LHCN-M2 (cell line): ENCODE measurements around the gene ZCCHC24. TPM values are rescaled to one million over a fixed set of nuclear protein-coding genes. Genes with fewer than 3 reads are reported as not detected.
"Not testable (repeated sequence)": the region's sequence is repeated elsewhere in the genome, so short reads cannot be mapped to it uniquely, and the experiment has no call there.

ENCODE experiments used
- DNase-seq: peaks from one replicate; pipeline ENCODE4 v3.0.0-alpha.2; 2012; ENCODE audit warnings: low read depth
- total RNA-seq: library from RNA; depleted of rRNA; stranded (reverse); fragments of >200 nt; gene quantifications from 2 replicates; pipeline ENCODE4 v1.2.3, GENCODE V29; 2014

ZCCHC24 gene
- total RNA-seq, 1 experiment from 2014 or later = 17.7 TPM

GRCh38 chr10:79346388-79347225 is 98.8 kb downstream of the ZCCHC24 start:
- DNase-seq = no peak

DNA sequence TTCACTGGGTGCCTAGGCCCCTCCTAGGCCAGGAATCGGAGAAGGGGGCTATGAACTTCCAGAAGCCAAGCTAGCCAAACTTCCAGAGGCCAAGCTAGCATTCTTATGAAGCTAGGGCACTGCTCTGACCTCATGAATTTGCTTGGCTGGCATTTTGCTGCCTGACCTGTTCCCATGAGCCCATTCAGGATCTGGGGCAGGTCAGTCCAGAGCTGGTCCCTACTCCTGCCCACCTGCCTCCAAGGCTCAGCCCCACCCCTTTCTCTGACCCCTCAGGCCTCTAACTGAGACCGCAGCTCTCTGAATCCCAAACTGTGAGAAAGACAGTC is 99.4 kb downstream of the ZCCHC24 start:
- no peak for DNase-seq

DNA sequence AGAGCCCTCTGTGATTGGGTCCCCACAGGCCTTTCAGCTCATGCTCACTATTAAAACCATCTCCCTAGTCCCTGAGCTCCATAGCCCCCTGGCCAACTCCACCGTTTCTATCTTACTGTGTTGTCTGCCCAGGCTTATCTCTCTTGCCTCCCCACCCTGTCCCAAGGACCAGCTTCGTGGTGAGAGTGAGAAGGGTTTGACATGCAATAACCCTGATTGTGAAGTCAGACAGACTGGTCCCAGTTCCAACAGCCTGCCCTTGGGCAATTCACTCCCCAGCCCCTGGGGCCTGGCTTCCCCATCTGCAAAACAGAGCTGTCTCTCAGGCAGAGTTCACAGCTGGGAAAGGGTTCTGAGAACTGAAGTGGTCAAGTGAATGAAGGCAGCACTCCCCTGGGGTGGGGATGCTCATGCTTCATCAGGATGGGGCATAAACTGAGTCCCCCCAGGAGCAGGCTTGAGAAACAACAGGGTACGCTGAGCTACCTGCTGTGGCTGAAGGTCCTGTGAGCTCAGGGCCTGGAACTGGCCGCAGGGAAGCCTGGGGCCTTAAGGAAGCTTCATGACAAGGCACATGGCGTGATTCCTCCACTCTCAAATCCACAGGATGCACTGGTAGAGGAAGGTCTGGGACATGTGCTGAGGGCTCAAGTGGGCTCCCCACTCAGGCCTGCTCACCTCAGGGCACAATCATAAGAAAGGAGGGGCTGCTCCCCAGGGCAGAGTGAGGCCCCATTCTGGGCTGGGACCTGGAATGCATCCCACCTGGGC is 100.0 kb downstream of the ZCCHC24 start:
- DNase-seq = no peak

GRCh38 chr10:79344502-79345195 is 100.8 kb downstream of the ZCCHC24 start:
- DNase-seq = no peak

DNA sequence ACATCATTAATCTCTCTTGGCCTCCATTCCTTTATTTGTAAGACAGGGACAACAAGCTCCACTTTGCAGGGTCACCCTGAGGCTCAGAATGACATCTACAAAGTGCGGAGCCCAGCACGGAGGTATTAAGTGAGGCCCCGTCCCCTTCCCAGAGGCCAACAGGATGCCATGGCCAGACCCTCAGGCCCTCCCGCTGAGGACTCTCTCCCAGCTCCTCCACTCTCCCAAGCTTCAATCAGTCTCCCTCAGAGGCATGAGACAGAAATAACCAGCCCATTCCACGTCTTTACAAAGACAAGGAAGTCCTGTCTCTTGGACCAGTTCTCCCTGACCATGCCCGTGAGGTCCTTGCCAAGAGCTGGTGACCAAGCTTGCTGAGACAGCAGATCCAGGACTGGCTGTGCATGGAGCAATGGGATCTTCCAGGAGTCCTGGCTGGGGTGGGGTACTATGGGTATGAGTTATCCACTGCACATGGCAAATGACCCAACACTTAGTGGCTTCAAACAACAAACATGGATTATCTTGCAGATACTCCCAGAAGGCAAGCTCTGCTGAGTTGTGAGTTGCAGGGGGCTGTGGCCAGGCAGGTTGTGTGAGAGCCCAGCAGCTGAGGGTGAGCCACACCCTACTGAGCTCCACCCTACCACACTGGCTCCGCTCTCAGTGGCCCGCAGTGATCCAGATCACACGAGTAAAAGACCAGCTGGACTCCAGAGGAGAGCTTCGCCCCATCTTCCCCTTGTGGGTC is 102.4 kb downstream of the ZCCHC24 start:
- no peak for DNase-seq

- DNase-seq = no peak
Measured at GRCh38 chr10:79342295-79342761, 103.1 kb downstream of the ZCCHC24 start.

- DNase-seq = no peak
Measured at GRCh38 chr10:79340646-79341244, 104.7 kb downstream of the ZCCHC24 start.

DNA sequence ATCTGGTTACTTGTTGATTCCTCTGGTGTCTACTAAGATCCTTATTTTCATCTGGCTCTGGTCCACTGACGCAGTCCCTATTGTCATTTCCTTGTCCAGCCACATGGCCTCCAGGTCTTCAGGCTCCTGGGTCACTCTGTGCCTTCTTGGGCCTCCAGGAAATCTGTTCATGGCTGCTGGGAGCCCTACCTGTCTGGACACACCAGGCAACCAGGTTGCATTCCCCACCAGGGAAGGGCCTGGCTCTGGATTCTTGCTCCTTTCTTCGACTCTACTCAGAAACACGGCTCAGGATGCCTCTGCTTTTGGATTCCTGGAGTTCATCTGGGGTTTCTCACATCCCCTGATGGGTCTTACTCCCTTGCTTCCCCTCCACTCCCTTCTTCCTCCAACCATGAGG is 106.2 kb downstream of the ZCCHC24 start:
- no peak for DNase-seq

DNA sequence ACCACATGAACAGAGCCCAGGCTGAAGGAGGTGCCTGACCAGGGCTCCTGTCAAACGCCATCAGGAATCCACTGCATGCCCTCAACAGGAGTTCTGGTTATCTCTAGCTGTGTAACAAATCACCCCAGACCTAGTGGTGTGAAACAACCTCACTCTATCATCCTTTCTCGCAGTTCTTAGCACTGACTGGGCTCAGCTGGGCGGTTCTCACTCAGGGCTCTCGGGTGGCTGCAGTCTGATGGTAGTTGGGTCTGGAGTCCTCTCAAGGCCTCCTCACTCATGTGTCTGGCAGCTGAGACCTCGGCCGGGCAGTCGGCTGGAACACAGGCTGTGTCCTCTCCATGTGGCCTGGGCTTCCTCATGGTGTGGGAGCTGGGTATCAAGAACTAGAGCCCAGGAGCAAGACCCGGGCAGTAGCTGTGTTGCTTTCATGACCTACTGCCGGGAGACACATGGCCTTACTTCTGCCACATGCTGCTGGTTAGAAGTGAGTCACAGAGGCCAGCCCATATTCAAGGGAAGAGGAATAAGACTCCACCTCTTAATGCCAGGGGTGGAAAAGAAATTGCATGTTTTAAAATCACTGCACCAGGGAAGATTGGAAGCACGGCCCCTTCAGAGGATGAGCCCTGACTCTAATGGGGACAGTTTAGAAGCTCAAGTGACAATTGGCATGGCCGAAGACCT is 107.5 kb downstream of the ZCCHC24 start:
- DNase-seq = not testable (repeated sequence)

- no peak for DNase-seq
Measured at GRCh38 chr10:79336739-79337138, 108.7 kb downstream of the ZCCHC24 start.

- DNase-seq = no peak
Measured at GRCh38 chr10:79336276-79336675, 109.1 kb downstream of the ZCCHC24 start.

DNA sequence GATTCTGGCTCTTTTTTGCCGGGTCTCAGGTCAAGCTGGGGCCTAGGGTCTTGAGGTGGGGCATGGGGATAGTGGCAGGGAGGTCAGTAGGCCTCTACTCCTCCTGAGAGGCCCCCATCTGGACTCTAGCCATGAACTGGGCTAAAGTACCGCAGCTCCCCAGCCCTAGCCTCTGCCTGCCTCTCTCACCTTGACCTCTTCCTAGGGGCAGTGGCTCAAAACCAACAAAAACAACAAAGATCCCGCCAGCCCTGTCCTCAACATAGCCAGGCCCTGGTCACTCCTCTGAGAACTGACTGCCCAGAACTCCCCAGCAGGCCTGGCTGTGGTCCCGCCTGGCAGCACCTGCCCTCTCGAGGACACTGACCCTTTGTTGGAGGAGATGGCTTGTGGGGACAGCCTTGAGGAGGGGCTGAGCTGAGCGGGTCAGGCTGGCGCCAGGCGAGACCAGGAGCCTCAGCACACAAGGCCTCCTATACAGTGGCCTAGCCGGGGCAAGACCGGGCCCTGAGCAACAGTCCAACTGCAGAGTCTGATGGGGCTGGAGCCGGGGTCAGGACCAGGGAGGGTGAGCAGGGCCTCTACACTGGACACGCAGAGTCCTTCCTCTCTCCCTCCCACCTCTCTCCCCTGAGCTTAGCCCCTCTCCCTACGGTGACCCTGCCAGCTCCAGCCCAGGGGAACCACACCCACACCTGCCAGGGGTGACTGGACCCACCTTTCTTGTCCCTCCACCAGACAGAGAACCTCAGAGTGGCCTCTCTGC is 109.8 kb downstream of the ZCCHC24 start:
- no peak for DNase-seq

- no peak for DNase-seq
Measured at GRCh38 chr10:79335094-79335469, 110.3 kb downstream of the ZCCHC24 start.

GRCh38 chr10:79334573-79334972 is 110.9 kb downstream of the ZCCHC24 start:
- DNase-seq = no peak

- DNase-seq = peak; percentile 69
Measured at GRCh38 chr10:79333513-79333912, 111.9 kb downstream of the ZCCHC24 start.

DNA sequence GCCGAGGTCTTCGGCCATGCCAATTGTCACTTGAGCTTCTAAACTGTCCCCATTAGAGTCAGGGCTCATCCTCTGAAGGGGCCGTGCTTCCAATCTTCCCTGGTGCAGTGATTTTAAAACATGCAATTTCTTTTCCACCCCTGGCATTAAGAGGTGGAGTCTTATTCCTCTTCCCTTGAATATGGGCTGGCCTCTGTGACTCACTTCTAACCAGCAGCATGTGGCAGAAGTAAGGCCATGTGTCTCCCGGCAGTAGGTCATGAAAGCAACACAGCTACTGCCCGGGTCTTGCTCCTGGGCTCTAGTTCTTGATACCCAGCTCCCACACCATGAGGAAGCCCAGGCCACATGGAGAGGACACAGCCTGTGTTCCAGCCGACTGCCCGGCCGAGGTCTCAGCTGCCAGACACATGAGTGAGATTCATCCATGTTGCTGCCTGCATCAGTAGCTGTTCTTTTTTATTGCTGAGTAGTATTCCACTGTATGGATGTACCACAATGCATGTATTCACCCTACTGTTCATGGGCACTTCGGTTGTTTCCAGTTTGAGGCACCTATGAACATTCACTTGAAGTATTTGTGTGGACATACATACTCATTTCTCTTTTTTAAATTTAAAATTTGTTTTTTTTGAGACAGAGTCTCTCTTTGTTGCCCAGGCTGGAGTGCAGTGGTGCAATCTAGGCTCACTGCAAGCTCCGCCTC is 112.7 kb downstream of the ZCCHC24 start:
- not testable (repeated sequence) for DNase-seq
